Measurements from ENCODE around the gene PLA2G2F.
"Not testable (repeated sequence)": the region's sequence is repeated elsewhere in the genome, so short reads cannot be mapped to it uniquely, and the experiment has no call there.

Gene PLA2G2F

GRCh38 chr1:20124456-20125057 is 14.6 kb upstream of the PLA2G2F start:
- no peak for TF ChIP-seq CTCF (IDR thresholded peaks at IDR 0.05; ENCODE audit: low read depth, low read length)
- no peak overlapping the region for H3K4me3 ChIP-seq (ENCODE audit: low read depth, low read length)

- no peak for TF ChIP-seq CTCF (IDR thresholded peaks at IDR 0.05; ENCODE audit: low read depth, low read length)
Measured at GRCh38 chr1:20125100-20125499, 14.0 kb upstream of the PLA2G2F start.

GRCh38 chr1:20126041-20126805 is 12.9 kb upstream of the PLA2G2F start:
- TF ChIP-seq CTCF (IDR thresholded peaks at IDR 0.05; ENCODE audit: low read depth, low read length): no peak
- no peak overlapping the region for H3K4me3 ChIP-seq (ENCODE audit: low read depth, low read length)

More at GRCh38 chr1:20125100-20125499, 14.0 kb upstream of the PLA2G2F start:
- H3K4me3 ChIP-seq (ENCODE audit: low read depth, low read length): no peak overlapping the region

- no peak overlapping the region for H3K4me3 ChIP-seq (ENCODE audit: low read depth, low read length)
- TF ChIP-seq CTCF (IDR thresholded peaks at IDR 0.05; ENCODE audit: low read depth, low read length): no peak
Measured at GRCh38 chr1:20126806-20127440, 12.2 kb upstream of the PLA2G2F start.

GRCh38 chr1:20130518-20130917 is 8.6 kb upstream of the PLA2G2F start:
- not testable (repeated sequence) for H3K4me3 ChIP-seq (ENCODE audit: low read depth, low read length)

GRCh38 chr1:20134995-20135394 is 4.1 kb upstream of the PLA2G2F start:
- H3K4me3 ChIP-seq (ENCODE audit: low read depth, low read length): no peak overlapping the region
- TF ChIP-seq CTCF (IDR thresholded peaks at IDR 0.05; ENCODE audit: low read depth, low read length): no peak

- no peak for TF ChIP-seq CTCF (IDR thresholded peaks at IDR 0.05; ENCODE audit: low read depth, low read length)
- no peak overlapping the region for H3K4me3 ChIP-seq (ENCODE audit: low read depth, low read length)
Measured at GRCh38 chr1:20136249-20136648, 2.9 kb upstream of the PLA2G2F start.

Measured in WI38 (cell line).